ENCODE measurements around the gene MAML3.

- TF ChIP-seq CTCF (optimal IDR thresholded peaks at IDR 0.05 in 1 of 3, IDR thresholded peaks at IDR 0.05 in 1 of 3, conservative IDR thresholded peaks at IDR 0.05 in 1 of 3; ENCODE audit: extremely low read depth in 1 of 3, insufficient read depth in 2 of 3, low read length in 3 of 3), result no peak
- no peak for TF ChIP-seq EZH2 (IDR thresholded peaks at IDR 0.05; ENCODE audit: low read length)
Measured at GRCh38 chr4:139753686-139754085, 400.3 kb downstream of the MAML3 start.
